ENCODE data around the gene ANKRD17.
A peak's percentile ranks its signal among the peaks of the same experiment; 100 is the strongest.

Gene ANKRD17

GRCh38 chr4:73075832-73076231 is 182.8 kb downstream of the ANKRD17 start:
- no peak for DNase-seq (ENCODE audit: low read depth)
- H3K4me3 ChIP-seq (ENCODE audit: low read depth, low read length), result no peak overlapping the region
- in situ Hi-C loops (cut with HindIII; ENCODE audit: low sequenced_read_pairs), result no loop called here
- no peak for TF ChIP-seq CTCF (IDR thresholded peaks at IDR 0.05; ENCODE audit: low read depth, low read length, missing control alignments)

GRCh38 chr4:73070074-73070390 is 188.6 kb downstream of the ANKRD17 start:
- no peak for DNase-seq (ENCODE audit: low read depth)
- no peak for TF ChIP-seq CTCF (IDR thresholded peaks at IDR 0.05; ENCODE audit: low read depth, low read length, missing control alignments)
- in situ Hi-C loops (cut with HindIII; ENCODE audit: low sequenced_read_pairs), result no loop called here
- H3K4me3 ChIP-seq (ENCODE audit: low read depth, low read length), result peak overlapping the region; percentile 77

- in situ Hi-C loops (cut with HindIII; ENCODE audit: low sequenced_read_pairs), result no loop called here
- no peak for TF ChIP-seq CTCF (IDR thresholded peaks at IDR 0.05; ENCODE audit: low read depth, low read length, missing control alignments)
Observed at GRCh38 chr4:73069338-73070073, 189.1 kb downstream of the ANKRD17 start, which contains the start of gene COX18. Gene COX18, minus strand, starts transcription at chr4:73069716. Its CDS starts 67 bp downstream, at chr4:73069649.

GRCh38 chr4:73068491-73069337 is 189.9 kb downstream of the ANKRD17 start:
- no peak for TF ChIP-seq CTCF (IDR thresholded peaks at IDR 0.05; ENCODE audit: low read depth, low read length, missing control alignments)
- peak overlapping the region; percentile 77 for H3K4me3 ChIP-seq (ENCODE audit: low read depth, low read length)
- no peak for DNase-seq (ENCODE audit: low read depth)
- in situ Hi-C loops (cut with HindIII; ENCODE audit: low sequenced_read_pairs), result no loop called here

More at GRCh38 chr4:73069338-73070073, 189.1 kb downstream of the ANKRD17 start, which contains the start of gene COX18:
- DNase-seq (ENCODE audit: low read depth), result peak; percentile 96
- peak within 1 kb of the TSS; percentile 77 for H3K4me3 ChIP-seq (ENCODE audit: low read depth, low read length)

- DNase-seq (ENCODE audit: low read depth), result no peak
- peak overlapping the region; percentile 77 for H3K4me3 ChIP-seq (ENCODE audit: low read depth, low read length)
- no peak for TF ChIP-seq CTCF (IDR thresholded peaks at IDR 0.05; ENCODE audit: low read depth, low read length, missing control alignments)
- in situ Hi-C loops (cut with HindIII; ENCODE audit: low sequenced_read_pairs), result no loop called here
Observed at GRCh38 chr4:73067971-73068394, 190.6 kb downstream of the ANKRD17 start.

GRCh38 chr4:73066928-73067327 is 191.7 kb downstream of the ANKRD17 start:
- in situ Hi-C loops (cut with HindIII; ENCODE audit: low sequenced_read_pairs), result no loop called here
- DNase-seq (ENCODE audit: low read depth), result no peak
- TF ChIP-seq CTCF (IDR thresholded peaks at IDR 0.05; ENCODE audit: low read depth, low read length, missing control alignments), result no peak
- H3K4me3 ChIP-seq (ENCODE audit: low read depth, low read length), result no peak overlapping the region

All from astrocyte of the cerebellum (primary cell).